ENCODE data around the gene BCL2L2.
"Not testable (repeated sequence)": the region's sequence is repeated elsewhere in the genome, so short reads cannot be mapped to it uniquely, and the experiment has no call there.

The BCL2L2 gene

GRCh38 chr14:23306412-23307145 is at the start of gene BCL2L2:
Gene BCL2L2, plus strand, starts transcription at chr14:23306833. Its CDS starts 935 bp downstream, at chr14:23307768.
- Histone ChIP-seq H3K9ac (peak within 1 kb of the TSS; percentile 88), H3K4me1 (peaks cover 14% of the 10 kb centered on the region), H3K27me3 (ENCODE audit: control insufficient read depth, insufficient read depth, low read length) (no peaks in the 10 kb centered on the region), H3K4me3 (ENCODE audit: low read depth, low read length) (peak within 1 kb of the TSS; percentile 84), H3K79me2 (peaks cover 14% of the 10 kb centered on the region), H2AFZ (peak within 1 kb of the TSS; percentile 92), H3K36me3 (ENCODE audit: control insufficient read depth, insufficient read depth, low read length) (no peaks in the 10 kb centered on the region), H3K27ac (peak within 1 kb of the TSS; percentile 93), H3K4me2 (ENCODE audit: low read length) (peak within 1 kb of the TSS; percentile 99), H3K9me3 (ENCODE audit: control insufficient read depth, low read length) (no peaks in the 10 kb centered on the region)
- no peak for TF ChIP-seq CTCF (IDR thresholded peaks at IDR 0.05)

- Histone ChIP-seq H3K9ac (no peak overlapping the region), H3K27ac (no peak overlapping the region), H3K36me3 (ENCODE audit: control insufficient read depth, insufficient read depth, low read length) (no peaks in the 10 kb centered on the region), H3K9me3 (ENCODE audit: control insufficient read depth, low read length) (no peaks in the 10 kb centered on the region), H3K79me2 (no peaks in the 10 kb centered on the region), H2AFZ (no peak overlapping the region), H3K4me3 (ENCODE audit: low read depth, low read length) (no peak overlapping the region), H3K4me1 (no peaks in the 10 kb centered on the region), H3K27me3 (ENCODE audit: control insufficient read depth, insufficient read depth, low read length) (no peaks in the 10 kb centered on the region), H3K4me2 (ENCODE audit: low read length) (no peak overlapping the region)
- TF ChIP-seq CTCF (IDR thresholded peaks at IDR 0.05), result no peak
These were observed 48.4 kb upstream of the BCL2L2 start for GRCh38 chr14:23258256-23258655.

- H3K4me3 ChIP-seq (ENCODE audit: low read depth, low read length), result no peak overlapping the region
- H3K4me2 ChIP-seq (ENCODE audit: low read length), result no peak overlapping the region
- H3K9ac ChIP-seq, result no peak overlapping the region
- H3K4me1 ChIP-seq, result no peaks in the 10 kb centered on the region
- no peaks in the 10 kb centered on the region for H3K9me3 ChIP-seq (ENCODE audit: control insufficient read depth, low read length)
- no peaks in the 10 kb centered on the region for H3K79me2 ChIP-seq
- H2AFZ ChIP-seq, result no peak overlapping the region
- H3K27ac ChIP-seq, result no peak overlapping the region
- H3K36me3 ChIP-seq (ENCODE audit: control insufficient read depth, insufficient read depth, low read length), result no peaks in the 10 kb centered on the region
- no peak for TF ChIP-seq CTCF (IDR thresholded peaks at IDR 0.05)
- H3K27me3 ChIP-seq (ENCODE audit: control insufficient read depth, insufficient read depth, low read length), result no peaks in the 10 kb centered on the region
These were observed 47.2 kb upstream of the BCL2L2 start for GRCh38 chr14:23259426-23259825.

- not testable (repeated sequence) for H3K79me2 ChIP-seq; H3K4me2 ChIP-seq (ENCODE audit: low read length); H3K27ac ChIP-seq; H3K4me1 ChIP-seq; H3K27me3 ChIP-seq (ENCODE audit: control insufficient read depth, insufficient read depth, low read length); H3K9ac ChIP-seq; H3K9me3 ChIP-seq (ENCODE audit: control insufficient read depth, low read length); H3K4me3 ChIP-seq (ENCODE audit: low read depth, low read length); H3K36me3 ChIP-seq (ENCODE audit: control insufficient read depth, insufficient read depth, low read length); H2AFZ ChIP-seq
These were observed 45.8 kb upstream of the BCL2L2 start for GRCh38 chr14:23260849-23261248.

- no peaks in the 10 kb centered on the region for H3K9me3 ChIP-seq (ENCODE audit: control insufficient read depth, low read length)
These were observed 37.4 kb upstream of the BCL2L2 start for GRCh38 chr14:23269193-23269592.

More at GRCh38 chr14:23269193-23269592, 37.4 kb upstream of the BCL2L2 start:
- Histone ChIP-seq H3K4me3 (ENCODE audit: low read depth, low read length) (no peak overlapping the region), H3K36me3 (ENCODE audit: control insufficient read depth, insufficient read depth, low read length) (no peaks in the 10 kb centered on the region), H3K4me1 (no peaks in the 10 kb centered on the region), H3K79me2 (peaks cover 2% of the 10 kb centered on the region), H3K4me2 (ENCODE audit: low read length) (no peak overlapping the region), H3K27me3 (ENCODE audit: control insufficient read depth, insufficient read depth, low read length) (no peaks in the 10 kb centered on the region), H2AFZ (no peak overlapping the region), H3K27ac (no peak overlapping the region), H3K9ac (no peak overlapping the region)
- no peak for TF ChIP-seq CTCF (IDR thresholded peaks at IDR 0.05)

Measured in parathyroid adenoma (tissue), 2 donors.